ENCODE results near the gene SMCO3.

Gene SMCO3

GRCh38 chr12:14827043-14827442 is 13.1 kb upstream of the SMCO3 start:
- no peak for DNase-seq (ENCODE audit: low spot score)

- no peak for DNase-seq (ENCODE audit: low spot score)
Observed at GRCh38 chr12:14826491-14826890, 12.5 kb upstream of the SMCO3 start.

- no peak for DNase-seq (ENCODE audit: low spot score)
Observed at GRCh38 chr12:14825256-14825655, 11.3 kb upstream of the SMCO3 start.

- DNase-seq (ENCODE audit: low spot score) = no peak
Observed at GRCh38 chr12:14824012-14824634, 10.1 kb upstream of the SMCO3 start.

- DNase-seq (ENCODE audit: low spot score) = no peak
Observed at GRCh38 chr12:14811486-14811885, 2.5 kb downstream of the SMCO3 start.

- DNase-seq (ENCODE audit: low spot score) = peak; percentile 33
Observed at GRCh38 chr12:14810953-14811483, 3.0 kb downstream of the SMCO3 start.

GRCh38 chr12:14810167-14810952 is 3.6 kb downstream of the SMCO3 start:
- no peak for DNase-seq (ENCODE audit: low spot score)

GRCh38 chr12:14803830-14804160 is 10.2 kb downstream of the SMCO3 start:
- no peak for DNase-seq (ENCODE audit: low spot score)

GRCh38 chr12:14803011-14803829 is 10.8 kb downstream of the SMCO3 start, which contains the start of the genes C12orf60 and WBP11:
C12orf60 (plus strand) TSS chr12:14803670; CDS start chr12:14822936, 19,266 bp downstream.
WBP11 (minus strand) TSS chr12:14803478; CDS start chr12:14801383, 2,095 bp downstream.
- DNase-seq (ENCODE audit: low spot score) = peak; percentile 100

GRCh38 chr12:14802721-14803010 is 11.3 kb downstream of the SMCO3 start:
- DNase-seq (ENCODE audit: low spot score) = no peak

- DNase-seq (ENCODE audit: low spot score) = no peak
Observed at GRCh38 chr12:14802247-14802646, 11.7 kb downstream of the SMCO3 start.

GRCh38 chr12:14795028-14795448 is 18.9 kb downstream of the SMCO3 start:
- no peak for DNase-seq (ENCODE audit: low spot score)

- DNase-seq (ENCODE audit: low spot score) = no peak
Observed at GRCh38 chr12:14785568-14785967, 28.4 kb downstream of the SMCO3 start.

GRCh38 chr12:14784471-14784870 is 29.5 kb downstream of the SMCO3 start:
- DNase-seq (ENCODE audit: low spot score) = no peak

- DNase-seq (ENCODE audit: low spot score) = no peak
Observed at GRCh38 chr12:14782756-14783155, 31.2 kb downstream of the SMCO3 start.

GRCh38 chr12:14781563-14781962 is 32.4 kb downstream of the SMCO3 start:
- DNase-seq (ENCODE audit: low spot score) = no peak

- no peak for DNase-seq (ENCODE audit: low spot score)
Observed at GRCh38 chr12:14780859-14781258, 33.1 kb downstream of the SMCO3 start.

- DNase-seq (ENCODE audit: low spot score) = no peak
Observed at GRCh38 chr12:14779834-14780233, 34.1 kb downstream of the SMCO3 start.

- DNase-seq (ENCODE audit: low spot score) = peak; percentile 71
Observed at GRCh38 chr12:14777271-14777670, 36.7 kb downstream of the SMCO3 start.

GRCh38 chr12:14776236-14776961 is 37.6 kb downstream of the SMCO3 start:
- peak; percentile 45 for DNase-seq (ENCODE audit: low spot score)

- peak; percentile 42 for DNase-seq (ENCODE audit: low spot score)
Observed at GRCh38 chr12:14775636-14775980, 38.4 kb downstream of the SMCO3 start.

All from SW480 (cell line).